Measurements from ENCODE around the gene CDON.
A peak's percentile ranks its signal among the peaks of the same experiment; 100 is the strongest.
"Not testable (repeated sequence)": the region's sequence is repeated elsewhere in the genome, so short reads cannot be mapped to it uniquely, and the experiment has no call there.

Gene CDON

DNA sequence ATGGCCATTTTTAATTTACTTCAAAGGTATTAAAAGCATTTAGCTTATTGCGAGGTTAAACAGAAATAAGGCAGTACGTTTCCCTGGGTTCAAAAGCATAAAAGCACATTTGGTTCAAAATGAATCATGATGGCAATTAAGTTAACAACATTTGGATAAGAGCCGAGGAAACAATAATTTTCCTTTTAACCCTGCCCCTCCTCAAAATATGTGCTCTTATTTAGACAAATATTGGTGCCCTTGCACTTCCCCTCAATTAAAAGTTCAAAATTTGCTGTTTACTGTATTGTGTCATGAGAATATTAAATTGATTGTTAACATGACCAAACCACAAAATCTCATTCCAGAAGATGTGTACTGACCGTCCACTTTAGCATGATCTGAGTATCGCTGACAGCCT lies 68.2 kb downstream of the CDON start:
- DNase-seq (ENCODE audit: low read depth in 2 of 2), result no peak

DNA sequence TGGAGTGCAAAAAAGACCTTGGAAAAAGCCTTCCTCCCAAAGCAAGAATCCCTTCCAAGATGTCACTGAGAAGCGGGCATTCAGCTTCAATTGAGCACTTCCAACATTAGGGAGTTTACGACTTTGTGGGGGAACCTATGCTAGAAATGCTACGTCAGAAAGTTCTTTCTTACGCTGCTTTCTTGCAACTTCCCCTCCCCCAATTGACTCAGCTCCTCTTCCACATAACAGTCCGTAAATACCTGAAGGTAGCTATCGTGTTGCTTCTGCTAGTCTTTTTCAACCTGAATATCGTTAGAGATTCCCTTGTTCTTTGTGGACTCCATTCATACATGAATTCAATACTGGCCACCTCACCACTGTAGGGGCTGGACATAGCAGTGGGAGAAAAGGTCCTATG lies 69.8 kb downstream of the CDON start:
- no peak for DNase-seq (ENCODE audit: low read depth in 2 of 2)

DNA sequence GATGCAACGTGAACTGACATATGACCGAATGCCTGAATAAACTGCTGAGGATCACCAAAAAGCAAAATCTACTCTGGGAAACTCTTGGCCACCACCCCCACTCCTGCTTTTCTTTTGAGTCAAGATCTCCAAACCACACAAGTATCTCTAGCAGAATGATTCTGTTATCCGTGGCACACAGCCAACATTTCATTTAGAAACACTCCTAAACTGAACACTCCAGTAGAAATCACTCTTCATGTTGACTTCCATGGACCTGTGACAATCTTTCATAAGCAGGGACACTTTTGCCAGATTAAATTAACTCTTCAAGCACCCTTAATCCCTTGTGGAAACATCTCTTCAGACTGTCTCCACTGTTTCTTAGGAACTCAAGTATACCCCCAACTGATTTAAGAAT lies 72.4 kb downstream of the CDON start:
- peak; percentile 62 to 68 for DNase-seq (ENCODE audit: low read depth in 2 of 2)

DNA sequence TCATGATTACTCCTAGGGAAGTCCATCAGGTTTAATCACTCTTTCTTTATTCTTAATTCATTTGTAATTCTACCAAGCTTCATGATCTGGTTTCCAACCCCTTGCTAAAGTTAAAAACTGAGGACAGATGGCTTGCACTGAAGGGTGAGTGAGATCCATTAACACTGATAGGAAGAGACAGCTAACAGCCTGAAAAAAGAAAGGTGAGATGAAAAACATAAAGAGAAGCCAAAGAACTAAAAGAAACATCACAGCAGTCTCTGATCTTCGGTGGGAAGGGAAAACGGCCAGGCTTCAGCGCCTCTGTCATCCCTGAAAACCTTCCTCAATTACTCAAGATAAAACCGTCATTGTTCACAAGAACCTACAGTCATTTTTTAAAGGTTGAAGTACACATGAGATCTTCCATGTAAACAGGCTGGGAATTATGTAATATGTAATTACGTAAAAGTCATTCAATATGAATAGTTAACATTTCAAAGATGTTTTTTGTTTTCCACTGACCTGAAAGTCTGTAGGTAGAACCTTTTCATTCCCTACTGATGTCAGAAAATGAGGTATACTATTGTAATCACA lies 75.5 kb downstream of the CDON start:
- no peak for DNase-seq (ENCODE audit: low read depth in 2 of 2)

DNA sequence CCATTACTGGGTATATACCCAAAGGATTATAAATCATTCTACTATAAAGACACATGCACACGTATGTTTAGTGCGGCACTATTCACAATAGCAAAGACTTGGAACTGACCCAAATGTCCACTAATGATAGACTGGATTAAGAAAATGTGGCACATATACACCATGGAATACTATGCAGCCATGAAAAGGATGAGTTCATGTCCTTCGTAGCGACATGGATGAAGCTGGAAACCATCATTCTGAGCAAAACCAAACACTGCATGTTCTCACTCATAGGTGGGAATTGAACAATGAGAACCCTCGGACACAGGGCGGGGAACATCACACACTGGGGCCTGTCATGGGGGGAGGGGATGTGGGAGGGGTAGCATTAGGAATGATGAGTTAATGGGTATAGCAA lies 76.7 kb downstream of the CDON start:
- DNase-seq (ENCODE audit: low read depth in 2 of 2), result not testable (repeated sequence)

DNA sequence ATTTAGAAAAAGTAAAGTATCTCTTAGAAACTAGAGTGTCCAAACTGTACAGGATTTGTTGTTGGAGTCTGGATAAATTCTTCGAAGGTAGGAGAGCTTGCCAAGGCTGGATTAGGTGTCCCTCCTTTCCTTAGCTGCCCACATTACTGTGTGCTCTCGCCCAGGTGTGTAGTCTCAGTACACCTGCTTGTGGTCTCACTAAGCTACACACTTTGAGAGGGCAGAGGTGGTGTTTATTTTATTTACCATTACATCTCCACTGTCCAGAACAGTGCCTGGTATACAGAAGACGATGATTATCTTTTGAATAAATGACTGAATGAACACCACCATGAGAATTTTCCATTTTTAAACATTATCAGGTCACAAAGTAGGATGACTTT lies 80.3 kb downstream of the CDON start:
- DNase-seq (ENCODE audit: low read depth in 2 of 2), result no peak

DNA sequence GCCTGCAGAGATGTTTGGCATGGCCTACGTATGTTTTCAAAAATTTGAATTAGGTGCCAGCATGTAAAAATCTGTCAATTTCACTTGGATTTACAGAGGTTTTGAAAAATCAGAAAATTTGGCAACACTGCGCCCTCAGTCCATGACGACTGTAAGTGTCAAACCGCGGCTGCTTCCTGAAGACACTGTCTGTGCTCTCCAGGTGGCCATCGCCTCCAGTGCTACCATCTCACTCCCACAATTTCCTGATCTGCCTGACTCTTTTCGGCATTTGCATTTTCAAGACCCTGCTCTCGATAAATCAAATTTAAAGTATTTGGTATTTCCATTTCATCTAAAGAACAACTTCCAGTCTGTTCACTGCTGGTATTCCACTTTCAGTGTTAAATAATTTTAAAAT lies 82.2 kb downstream of the CDON start:
- DNase-seq (ENCODE audit: low read depth in 2 of 2), result no peak

DNA sequence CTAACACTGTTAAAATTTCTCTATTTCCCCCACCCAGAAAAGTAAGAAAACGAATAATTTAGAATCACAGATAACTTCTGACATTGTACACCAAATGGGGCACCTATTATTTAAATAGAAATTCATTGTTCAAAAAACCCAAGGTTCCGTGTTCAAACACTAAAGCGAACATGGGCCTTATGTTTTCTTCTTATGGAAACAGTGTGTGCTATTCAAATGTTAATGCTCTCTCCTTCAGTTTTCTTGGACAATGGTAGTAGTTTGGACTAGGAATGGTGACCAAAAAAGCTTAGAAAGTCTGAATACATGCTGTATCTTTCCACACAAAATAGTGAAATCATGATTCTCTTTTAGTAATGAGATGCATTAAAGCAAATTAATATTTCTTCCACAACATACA lies 83.2 kb downstream of the CDON start:
- DNase-seq (ENCODE audit: low read depth in 2 of 2), result no peak

DNA sequence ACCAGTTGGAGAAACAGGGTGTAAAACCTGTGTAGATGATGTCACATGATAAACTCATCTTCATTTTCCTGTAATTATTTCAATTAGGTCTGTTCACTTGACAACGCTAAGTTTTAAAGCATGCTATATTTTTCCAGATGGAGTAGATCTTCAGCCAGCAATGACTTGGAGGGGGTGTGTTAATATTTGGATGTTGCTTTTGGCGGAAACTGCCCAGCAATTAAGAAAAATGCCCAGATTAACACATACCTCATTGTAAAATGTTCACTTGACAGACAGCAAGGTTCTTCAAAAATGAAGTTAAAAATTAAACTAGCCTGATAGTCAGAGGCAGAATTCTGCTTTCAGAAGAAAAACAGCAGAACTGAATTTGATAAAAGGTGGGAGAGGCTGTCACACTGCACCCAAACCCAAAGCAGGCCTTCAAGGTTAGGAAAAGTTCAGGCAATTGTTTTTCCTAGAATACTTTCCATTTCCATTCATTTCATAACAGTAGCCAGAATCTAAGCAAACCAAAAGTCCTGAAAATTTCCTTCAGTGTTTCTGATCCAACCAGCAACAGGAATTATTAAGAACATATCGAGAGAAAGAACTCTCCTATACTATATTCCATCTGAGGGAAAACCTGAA lies 83.8 kb downstream of the CDON start:
- DNase-seq (ENCODE audit: low read depth in 2 of 2), result no peak

DNA sequence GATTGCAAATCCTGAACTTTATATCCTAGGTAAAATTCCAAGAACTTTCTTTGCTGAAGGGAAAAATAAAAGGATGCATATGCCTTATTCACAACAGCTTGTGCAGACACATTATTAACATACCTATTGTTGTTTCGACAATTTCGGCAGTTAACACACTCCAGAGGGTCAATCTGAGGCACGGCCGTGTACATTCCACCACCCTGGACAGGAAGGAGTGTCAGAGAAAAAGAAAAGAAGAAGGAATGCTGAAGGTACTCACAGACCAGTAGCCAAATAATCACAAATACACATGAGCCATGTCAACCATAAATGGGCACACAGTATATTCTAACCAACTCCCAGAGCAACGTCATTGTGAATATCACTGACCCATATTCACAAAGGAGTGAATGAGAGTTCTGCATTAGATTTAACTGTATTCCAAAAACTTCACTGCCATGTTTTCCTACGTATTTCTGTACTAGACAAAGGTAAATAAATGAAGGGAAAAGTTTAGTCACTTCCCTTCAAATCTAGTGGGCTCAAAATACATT lies 84.4 kb downstream of the CDON start:
- no peak for DNase-seq (ENCODE audit: low read depth in 2 of 2)

DNA sequence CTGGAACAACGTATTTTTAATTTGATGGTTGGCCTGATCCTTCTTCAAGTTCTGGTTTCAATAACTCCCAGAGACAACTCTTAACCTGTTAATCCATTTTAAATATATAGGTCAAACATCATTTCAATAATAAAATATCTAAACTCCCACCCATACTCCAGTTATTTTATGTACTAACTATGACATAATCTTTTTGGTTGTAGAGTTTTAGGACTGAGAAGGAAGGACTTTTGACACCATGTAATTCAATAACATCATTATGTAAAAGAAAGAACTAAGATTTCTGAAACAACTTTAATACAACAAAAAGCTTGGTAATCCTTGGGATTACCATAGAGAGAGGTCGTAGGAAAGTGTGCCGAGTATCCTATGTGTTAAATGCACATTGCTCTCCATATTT lies 85.3 kb downstream of the CDON start:
- DNase-seq (ENCODE audit: low read depth in 2 of 2), result no peak

DNA sequence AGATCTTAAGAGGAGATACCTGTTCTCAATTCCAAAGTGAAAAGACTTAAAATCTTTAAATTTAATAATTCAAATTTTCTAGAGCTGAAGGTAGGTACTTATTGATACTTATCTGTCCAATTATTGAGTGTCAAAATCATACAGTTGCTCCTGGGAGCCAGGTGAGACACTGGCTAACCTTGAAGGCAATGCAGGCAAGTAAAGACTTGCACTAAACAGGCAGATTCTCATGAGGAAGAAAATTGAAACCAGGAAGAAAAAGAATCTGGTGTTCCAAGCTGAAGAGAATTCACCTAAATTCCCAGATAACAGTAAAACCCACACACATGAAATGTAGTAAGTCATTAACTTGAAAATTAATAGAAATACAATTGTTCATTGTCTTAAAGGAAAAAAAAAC lies 86.5 kb downstream of the CDON start:
- DNase-seq (ENCODE audit: low read depth in 2 of 2), result no peak

DNA sequence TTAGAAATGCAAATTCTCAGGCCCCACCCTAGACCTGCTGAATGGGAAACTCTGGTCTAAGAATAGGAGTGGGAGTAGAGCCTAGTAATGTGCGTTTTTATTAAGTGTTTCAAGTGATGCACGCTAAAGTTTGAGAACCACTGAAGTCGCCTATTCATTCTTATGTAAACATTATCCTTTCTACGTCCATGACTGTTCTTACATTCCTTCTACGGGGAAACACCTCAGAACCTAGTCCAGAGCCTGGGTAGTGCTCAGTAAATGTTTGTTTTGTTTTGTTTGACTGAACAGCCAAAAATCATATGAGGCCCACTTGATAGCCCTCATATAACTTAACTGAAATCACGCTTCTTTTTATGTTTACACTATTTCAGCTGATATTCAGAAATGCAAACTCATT lies 87.0 kb downstream of the CDON start:
- no peak for DNase-seq (ENCODE audit: low read depth in 2 of 2)

DNA sequence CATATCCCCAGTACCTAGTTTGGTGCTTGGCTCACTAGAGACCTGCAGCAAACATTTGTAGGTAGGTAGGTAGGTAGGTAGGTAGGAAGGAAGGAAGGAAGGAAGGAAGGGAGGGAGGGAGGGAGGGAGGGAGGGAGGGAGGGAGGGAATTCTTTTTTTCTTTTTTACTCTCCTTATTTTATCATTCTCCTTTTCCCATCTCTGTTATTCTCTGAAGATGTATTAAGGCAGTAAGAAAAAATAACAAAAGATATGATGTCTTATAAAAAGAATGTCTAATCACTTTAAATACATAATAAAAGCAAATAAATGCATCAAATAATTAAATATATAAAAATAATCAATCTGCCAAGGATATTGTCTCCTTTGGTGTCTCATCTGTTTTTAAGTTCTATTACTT lies 88.4 kb downstream of the CDON start:
- DNase-seq (ENCODE audit: low read depth in 2 of 2), result no peak

DNA sequence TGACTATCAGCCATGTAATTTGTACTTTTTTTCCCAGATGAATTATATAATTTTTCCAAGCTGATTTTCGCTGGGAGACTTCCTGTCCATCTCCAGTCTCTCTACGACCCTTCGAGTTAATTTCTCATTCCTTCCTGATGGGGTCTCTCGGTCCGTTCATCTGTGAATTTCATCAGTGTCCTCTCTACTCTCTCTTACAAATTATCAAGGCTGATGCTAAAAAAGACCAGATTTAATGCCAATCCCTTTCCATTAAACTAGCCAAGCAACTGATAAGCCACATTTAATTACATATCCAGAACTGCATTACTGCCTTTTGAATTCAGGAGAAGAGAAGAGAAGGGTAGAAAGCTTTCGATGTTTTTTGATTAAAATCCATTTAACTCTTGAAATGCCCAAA lies 91.0 kb downstream of the CDON start:
- DNase-seq (ENCODE audit: low read depth in 2 of 2), result no peak

DNA sequence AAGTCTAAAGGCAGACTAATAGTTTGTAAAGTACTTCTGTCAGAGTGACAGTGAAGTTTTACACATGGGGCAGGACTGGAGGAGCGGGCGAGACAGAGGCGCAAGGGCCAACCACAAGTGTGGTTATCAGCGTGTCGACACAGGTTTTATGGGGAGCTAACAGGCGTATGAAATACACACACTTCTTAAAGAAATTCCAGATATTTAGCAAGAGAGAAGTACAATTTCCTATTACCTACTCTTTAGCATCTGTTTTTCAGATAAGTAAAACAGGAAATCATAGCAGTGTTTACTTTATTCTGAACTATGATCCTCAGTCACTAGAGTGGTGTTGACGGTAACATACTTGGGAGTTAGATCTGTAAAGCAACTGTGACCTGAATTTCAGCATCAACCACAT lies 94.3 kb downstream of the CDON start:
- DNase-seq (ENCODE audit: low read depth in 2 of 2), result no peak

DNA sequence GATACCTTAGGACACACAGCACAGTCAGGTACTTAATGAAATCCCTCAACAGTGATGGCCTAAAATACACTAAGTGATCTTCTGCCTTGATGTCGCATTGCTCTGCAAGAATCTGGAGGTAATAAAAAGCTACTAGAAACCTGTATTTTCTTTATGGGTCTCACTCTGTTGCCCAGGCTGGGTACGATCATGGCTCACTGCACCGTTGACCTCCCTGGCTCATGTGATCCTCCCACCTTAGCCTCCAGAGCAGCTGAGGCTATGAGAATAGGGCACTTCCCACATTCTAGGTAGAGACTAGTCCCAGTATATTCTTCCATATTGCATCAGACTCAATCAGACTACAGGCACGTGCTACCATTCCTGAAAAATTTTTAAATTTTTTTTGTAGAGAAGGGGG lies 95.2 kb downstream of the CDON start:
- DNase-seq (ENCODE audit: low read depth in 2 of 2), result no peak

DNA sequence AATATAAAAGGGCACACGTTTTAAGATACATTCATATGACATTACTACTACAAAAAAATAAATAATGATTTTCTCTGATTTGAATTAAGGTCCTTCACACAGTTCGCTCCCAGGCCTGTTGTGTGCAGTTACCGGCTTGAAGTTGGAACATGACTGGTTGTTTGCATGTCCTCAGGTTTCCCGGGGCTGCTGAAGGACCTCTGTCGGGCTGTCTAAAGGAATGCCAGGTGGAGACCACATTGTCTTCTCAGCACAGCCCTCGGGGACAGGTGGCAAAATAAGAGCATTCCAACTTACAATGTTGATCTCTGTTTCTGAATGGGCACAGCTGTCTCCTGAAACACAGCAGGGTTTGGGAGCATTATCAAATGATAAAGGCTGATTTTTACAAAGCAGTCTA lies 101.9 kb downstream of the CDON start:
- no peak for DNase-seq (ENCODE audit: low read depth in 2 of 2)

DNA sequence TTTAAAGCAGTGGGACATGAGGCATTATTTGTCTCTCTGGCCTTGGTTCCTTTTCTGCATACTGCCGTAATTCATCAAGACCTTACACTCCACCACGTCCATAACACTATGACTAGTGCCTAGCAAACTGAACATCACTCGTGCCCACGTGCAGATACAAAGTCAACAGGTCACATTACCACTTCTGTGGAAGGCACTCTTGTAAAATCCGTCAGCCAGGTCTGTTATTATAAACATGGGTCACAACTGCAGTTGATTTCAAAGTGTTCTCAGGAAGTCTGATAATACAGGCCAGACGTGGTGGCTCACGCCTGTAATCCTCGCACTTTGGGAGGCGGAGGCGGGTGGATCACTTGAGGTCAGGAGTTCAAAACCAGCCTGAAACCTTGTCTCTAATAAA lies 102.7 kb downstream of the CDON start:
- DNase-seq (ENCODE audit: low read depth in 2 of 2), result no peak

DNA sequence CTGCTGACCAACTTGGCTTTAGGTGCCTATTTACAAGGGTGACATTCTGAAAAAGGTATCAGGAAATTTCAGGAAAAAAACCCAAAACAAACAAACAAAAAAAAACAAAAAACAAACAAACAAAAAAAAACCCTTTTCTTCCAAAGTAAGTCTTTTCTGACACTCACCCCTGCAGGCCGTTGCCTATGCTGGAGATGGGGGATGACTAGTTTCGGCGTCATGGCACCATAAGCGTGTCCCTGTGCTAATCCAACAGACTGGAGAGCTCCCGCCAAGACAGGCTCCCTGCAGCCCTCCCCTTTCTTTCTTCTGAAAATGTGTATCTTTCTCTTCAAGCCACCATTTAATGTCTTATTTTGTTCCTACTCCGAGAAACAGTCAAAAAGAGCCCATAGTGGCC lies 103.2 kb downstream of the CDON start:
- no peak for DNase-seq (ENCODE audit: low read depth in 2 of 2)

DNA sequence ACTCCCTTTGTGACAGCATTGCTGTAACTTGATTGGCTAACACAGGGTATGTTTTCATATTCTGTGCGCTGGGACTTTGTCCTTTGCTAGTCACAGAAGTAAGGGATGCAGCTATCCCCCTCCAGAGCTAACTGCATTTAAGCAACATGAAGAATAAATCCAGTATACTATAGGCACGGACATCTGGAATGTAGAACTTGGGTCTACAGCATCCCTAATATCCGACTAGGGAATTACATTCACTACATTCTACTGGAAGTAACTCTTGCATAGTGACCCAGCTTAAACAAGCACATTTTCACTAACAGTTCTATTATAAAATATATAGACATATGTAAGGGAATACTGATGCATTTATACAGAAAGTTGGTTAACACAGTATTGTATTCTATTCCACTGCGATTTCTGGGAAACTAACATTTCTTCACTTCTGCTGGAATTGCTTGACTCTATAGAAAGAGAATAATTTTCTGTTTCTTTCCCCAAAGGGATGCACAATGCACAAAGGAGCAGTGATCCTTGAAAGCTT lies 103.7 kb downstream of the CDON start:
- no peak for DNase-seq (ENCODE audit: low read depth in 2 of 2)

DNA sequence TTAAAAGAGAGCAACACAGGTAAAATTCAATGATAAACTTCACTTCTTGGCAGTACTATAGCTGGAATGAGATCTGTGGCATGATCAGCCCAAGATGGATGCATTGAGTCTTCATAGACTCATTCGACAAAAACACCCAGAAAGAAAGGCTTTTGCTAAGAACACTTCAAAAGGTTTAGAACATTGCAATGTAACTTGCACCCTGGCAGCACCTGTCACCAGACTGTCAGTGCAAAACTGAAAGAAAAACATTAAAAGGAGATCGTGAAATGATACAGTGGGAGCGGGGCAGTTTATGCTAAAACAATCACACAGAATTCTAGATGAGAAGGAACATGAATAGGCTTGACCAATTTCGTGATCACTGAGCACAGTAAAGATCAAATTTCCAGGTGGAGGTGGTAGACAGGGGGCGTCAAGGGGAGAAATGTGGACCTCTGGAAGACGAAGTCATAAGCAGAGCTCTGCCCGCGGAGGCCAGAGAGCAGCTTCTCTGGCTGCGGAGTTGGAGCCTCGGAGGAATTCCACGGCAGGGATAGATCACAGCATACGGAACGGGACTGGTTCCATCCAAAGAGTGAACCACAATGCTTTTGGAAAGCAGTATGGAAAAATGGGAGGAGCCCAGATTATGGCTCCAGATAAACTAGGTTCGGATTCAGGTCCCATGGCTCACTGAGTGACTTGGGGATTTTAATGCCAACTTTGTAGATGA lies 104.9 kb downstream of the CDON start:
- DNase-seq (ENCODE audit: low read depth in 2 of 2), result no peak

Data from fibroblast of skin of left biceps (primary cell).